CD4-positive, alpha-beta T cell treated with Interleukin-21 for 1 hour (primary cell): Measurements from ENCODE around the gene ITPRIPL2.

Experiments
- DNase-seq: peaks from one replicate; pipeline ENCODE4 v3.0.0-alpha.2; 2020

Gene ITPRIPL2

DNA sequence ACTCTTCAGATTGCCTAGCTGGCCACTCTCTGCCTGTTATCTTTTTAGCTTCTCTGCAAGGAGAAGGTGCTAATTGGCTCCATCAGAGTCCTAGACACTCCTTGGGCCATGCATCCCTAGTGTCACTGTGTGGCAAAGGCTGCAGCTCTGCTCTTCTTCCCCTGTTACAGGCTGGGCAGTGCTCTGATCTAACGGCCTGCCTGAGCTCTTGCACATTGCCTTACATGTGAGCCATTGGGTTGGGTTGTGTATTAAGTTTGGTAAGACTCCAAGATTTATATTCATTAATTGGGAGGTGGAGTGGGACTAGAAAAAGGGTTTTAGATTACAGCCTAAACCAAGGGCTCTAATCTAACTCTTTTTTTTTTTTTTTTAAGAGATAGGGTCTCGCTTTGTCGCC is 31.2 kb downstream of the ITPRIPL2 start:
- DNase-seq, result no peak

DNA sequence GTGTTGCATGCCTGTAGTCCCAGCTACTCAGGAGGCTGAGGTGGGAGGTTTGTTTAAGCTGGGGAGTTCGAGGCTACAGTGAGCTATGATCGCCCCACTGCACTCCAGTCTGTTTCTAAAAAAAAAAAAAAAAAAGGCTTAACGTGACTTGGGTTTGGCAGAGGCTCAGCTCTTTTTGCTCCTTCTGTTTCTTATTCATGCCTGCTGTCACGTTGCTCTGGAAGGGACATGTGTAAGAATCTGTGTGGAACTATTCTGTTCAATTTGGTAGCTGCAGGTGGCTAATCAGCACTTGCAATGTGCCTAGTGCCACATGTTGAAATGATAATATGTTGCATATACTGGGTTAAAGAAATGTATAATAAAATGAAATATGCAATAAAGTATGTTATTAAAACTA is 33.4 kb downstream of the ITPRIPL2 start:
- DNase-seq, result no peak

DNA sequence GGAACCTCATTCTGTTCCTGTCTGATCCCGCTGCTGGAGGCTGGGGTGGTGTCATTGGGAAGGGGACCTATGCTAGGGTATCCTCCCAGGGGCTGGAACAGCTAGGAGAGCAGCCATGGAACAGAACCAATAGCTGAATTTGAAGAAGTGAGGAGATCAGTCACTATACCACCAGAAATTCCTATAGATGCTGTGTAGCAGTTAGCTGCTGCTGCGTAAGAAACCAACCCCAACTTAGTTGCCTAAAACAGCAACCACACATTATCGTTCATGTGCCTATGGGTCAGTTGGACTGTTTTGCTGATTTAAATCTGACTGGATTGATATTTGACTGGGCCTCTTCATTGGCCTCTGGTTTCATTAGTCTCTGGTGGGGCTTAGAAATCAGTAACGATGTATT is 33.9 kb downstream of the ITPRIPL2 start:
- DNase-seq, result no peak

DNA sequence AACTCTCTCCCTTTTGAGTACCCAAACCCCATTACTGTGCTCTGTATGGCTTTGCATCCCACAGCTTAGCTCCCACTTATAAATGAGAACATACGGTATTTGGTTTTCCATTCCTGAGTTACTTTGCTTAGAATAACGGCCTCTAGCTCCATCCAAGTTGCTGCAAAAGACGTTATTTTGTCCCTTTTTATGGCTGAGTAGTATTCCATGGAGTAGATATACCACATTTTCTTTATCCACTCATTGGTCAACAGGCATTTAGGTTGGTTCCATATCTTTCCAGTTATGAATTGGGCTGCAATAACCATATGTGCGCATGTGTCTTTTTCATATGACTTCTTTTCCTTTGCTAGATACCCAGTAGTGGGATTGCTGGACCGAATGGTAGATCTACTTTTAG is 34.4 kb downstream of the ITPRIPL2 start:
- no peak for DNase-seq

DNA sequence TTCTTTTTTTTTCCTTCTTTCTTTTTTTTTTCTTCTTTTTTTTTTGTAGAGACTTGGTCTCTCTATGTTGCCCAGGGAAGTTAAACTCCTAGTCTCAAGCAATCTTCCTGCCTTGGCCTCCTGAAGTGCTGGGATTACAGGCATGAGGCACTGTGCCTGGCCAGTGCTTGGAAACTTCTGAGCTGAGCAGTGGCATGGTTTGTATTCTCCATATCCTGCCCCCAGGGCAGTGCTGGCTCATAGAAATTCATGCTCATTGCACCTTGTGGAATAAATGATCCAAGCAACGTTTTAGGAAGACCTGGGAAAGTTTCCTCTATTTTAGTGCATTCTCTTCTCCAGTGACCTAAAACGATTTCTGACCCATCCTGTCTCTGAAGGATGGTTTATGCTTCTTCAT is 37.5 kb downstream of the ITPRIPL2 start:
- no peak for DNase-seq

DNA sequence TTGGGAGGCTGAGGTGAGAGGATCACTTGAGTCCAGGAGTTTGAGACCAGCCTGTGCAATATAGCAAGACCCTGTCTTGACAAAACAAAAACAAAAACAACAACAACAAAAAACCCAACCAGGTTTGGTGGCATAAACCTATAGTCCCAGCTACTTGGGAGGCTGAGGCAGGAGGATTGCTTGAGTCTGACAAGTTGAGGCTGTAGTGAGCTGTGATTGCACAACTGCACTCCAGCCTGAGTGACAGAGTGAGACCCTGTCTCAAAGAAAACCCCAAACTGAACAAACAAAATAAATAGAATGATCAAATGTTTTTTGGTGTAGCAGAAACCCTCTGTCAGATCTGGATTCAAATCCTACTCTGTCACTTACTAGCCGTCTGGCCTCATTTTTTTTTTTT is 38.3 kb downstream of the ITPRIPL2 start:
- DNase-seq, result no peak

DNA sequence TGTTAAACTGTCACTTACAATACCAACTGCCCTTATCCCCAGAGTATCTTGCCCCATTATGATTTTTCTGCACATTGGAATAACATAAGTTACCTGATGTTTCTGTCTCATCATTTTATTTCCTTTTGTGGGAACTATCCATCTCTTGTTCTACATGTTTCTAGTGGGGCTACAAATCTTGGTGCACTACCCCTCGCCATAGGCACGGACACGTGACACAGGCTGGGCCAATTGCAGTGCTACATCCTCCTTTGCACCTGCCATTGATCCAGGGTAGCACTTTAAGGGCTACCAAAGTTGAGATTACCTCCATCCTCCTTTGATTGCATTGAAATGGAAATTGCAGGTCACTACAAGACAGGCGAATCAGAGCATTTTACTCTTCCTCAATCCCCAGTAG is 40.1 kb downstream of the ITPRIPL2 start:
- DNase-seq, result no peak

DNA sequence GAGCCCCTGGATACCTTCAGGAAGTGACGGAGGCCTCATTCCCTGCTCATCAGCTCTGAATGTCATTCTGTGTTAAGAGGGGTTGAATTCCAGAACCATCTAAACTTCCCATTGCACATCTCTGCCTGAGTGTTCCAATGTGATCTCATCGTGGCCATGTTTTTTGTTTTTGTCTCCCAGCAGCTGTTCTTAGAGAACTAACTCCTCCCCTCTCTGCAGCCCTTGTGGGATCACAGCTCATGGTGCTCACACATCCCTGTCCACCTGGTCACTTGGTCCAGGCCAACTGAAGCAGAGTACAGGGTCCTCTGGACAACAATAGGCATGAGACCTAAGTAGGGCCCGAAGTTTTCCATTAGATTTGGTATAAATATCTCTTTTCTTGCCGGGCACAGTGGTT is 48.3 kb downstream of the ITPRIPL2 start:
- DNase-seq, result no peak

DNA sequence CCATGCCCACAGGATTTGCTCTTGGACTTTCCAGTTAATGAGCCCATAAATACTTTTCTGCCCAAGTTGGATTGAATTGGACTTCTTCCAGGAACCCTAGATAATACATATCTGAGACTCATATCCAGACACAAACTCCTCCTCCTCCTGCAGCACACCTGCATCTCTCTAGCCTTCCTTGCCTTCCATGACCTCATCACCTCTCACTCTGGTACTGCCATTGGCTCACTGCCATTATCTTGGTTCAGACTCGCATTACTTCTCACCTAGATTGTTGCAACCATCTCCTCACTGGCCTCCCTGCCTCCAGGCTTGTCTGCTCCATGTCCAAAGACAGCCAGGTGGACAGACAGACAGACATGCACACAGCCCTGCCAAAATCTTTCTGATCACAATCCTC is 49.5 kb downstream of the ITPRIPL2 start:
- no peak for DNase-seq

DNA sequence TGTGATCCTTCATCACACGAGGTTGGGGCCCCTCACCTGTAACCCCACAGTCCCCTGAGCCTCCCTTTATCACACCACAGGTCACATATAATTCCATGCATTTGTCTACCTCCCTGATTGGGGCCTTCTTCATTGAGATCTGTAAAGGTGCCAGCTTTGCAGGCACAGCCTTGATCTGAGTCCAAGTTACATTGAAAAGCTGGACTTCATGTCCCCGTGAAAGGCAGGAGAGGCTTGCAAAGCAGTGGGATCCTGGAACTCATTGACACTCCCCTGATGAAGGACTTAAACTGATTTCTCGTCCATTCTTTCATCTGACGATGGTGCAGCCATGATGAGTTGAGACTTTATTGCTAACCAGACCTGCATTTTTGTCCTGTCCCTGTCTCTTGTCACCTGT is 50.5 kb downstream of the ITPRIPL2 start:
- DNase-seq, result no peak

DNA sequence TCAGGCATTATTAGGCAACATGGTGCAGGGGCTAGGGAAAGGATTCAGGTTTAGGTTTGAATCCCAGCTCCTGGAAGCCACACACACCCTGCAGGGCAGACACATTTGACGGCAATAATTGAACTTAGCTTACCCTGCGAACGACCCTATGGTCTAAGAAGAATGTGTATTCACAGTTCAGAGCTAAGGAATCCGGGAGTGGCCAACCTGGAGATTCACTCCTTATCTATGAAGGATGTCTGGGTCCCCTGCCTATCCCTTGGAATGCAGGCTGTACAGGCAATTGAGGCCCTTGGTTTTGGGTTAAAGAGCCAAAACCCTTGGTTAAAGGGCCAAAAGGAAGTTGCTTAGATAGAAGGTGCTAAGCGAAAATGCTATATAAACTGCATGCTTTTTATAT is 51.3 kb downstream of the ITPRIPL2 start:
- DNase-seq, result no peak

DNA sequence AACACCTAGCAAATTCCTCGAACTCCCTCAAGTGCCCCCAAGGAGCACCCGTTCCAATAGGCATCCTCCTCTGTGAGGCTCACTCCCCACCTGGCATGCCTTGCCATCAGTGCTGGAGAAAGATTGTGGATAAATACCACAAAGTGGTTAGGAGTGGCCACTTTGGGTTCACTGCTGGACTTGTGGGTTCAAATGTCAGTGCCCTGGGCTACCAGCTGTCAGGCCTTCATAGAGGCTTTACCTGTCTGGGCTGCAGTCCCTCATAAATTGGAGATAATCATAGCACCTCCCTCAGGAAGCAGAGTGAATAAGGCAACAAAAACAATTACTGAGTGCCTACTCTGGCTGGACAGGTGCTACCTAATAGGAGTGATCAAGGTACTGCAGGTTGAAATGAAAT is 52.7 kb downstream of the ITPRIPL2 start:
- DNase-seq, result no peak

DNA sequence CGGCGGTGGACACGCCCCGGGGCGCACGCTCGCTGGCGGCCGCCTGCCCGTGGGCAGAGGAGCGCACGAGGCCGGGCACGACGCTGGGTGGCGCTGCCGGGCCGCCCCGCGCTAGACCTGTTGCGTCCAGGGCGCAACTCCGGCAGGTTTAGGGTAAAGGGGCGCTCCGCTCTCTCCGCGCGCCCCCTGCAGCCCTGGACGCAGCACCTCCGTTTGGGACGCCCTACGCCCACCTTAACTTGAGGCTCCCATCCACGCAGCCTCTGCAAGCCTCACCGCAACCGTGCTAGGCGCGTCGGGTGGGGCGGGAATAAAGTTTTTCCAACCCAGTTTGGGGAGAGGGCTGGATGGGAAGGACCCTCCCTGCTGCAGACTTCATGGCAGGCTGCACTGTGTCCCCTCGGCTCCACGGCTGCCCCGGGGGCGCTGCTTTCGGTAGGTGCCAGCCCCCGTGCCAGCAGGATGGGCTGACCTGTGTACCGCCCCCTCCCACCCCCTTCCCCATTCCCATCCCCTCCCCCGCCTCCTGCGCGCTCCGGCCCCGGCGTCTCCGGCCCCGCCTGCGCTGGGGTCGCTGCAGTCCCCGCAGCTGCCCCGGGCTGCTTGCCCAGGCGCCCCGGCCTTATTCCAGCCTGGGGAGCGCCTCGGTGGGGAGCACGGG is 54.1 kb downstream of the ITPRIPL2 start, which contains the start of gene SYT17:
Gene SYT17, plus strand, starts transcription at position 531 of the 661 bp plus-strand sequence. CDS start 407 bp downstream, outside the sequence.
- DNase-seq, result no peak

DNA sequence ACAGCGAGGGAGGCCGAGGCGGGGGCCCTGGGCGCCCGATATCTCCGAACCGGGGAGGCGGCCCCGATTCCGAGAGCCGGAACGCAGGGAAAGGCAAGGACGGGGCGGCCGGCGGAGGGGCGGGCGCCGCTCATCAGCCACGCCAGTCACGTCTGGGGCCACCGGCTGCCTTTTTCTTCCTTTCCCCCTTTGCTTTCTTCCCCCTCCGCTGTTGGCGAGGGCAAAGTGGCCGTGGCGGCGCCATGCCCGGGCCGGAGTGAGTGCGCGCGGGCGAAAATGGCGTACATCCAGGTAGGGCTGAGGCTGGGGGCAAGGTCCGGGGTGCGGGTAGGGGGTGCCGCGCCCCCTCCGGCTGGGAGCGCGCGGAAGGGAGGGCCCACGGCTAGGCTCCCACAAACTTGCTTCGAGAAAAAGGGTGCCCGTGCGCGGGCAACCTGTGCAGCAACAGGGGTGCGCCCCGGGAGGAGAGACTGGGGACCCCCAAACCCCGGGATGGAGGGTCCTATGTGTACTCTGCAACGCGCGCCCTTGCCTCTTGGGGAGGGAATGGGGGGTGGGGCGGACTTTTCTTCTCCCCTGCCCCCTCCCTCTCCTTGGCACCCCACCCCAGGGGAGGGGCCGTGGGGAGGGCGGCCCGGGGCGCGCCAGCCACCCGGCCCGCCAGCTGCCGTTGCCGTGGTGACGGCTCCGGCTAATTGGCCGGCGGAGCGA is 54.8 kb downstream of the ITPRIPL2 start:
- DNase-seq, result no peak

DNA sequence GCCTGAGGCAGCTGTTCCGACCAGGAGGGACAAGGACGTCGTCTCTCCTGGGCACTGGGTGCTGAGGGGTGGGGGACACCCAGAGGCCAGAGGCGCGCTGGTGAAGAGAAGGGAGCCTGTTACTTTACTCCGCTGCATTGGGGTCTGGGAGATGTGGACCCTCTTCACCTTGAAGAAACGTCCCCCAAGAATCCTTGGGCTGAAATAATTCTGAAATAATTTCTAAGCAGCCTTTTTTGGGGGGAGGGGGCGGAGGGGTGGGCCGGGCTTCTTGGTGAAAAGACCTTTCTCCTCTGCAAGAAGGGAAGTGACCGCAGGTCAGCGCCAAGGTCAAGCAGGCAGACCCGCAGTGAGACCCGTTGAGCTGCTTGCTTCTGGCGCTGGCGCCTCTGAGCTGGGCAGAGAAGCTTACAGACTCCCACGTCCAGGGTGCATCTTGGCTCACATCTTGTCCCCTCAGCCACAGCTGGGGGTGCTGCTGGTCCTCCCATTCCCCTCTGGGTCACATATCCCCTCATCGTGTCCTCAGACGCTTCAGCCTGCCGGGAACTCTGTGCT is 55.4 kb downstream of the ITPRIPL2 start:
- no peak for DNase-seq

DNA sequence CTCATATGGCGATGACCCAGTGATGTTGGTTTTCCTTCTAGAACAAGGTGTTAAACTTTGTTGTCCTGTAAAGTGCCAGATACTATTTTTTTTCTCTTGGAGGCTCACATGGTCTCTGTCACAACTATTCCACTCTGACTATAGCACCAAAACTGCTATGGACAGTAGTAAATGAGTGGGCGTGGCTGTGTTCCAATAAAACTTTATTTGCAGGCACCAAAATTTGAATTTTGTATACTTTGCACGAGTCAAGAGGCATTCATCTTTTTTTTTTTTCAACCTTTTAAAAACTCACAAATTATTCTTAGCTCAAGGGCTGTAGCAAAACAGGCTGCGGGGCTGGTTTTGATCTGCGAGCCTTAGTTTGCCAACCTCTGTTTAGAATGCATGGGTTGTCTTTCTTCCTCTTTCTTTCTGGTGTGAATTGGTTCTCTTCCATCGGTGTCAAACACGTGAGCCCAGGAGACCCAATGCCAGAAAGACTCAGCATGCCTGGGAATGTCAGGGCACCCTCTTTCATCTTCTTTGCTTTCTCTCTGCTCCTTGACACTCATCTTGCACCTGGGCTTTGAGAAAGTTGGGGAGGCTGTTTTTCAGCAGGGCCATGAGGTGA is 56.4 kb downstream of the ITPRIPL2 start:
- DNase-seq, result no peak
